OCI-LY7 (cell line): Measurements from ENCODE around the gene CTTNBP2.

Experiments used
- EZH2phosphoT487 ChIP-seq: fragments of 200-600 bp; sonication (generic); IDR thresholded peaks from 2 replicates; pipeline ENCODE4 v1.6.1; 2018; ENCODE audit warnings: low read depth, borderline replicate concordance, mild to moderate bottlenecking, mixed run types, antibody characterized with exemption, low read length, moderate library complexity, mixed read lengths
- TF ChIP-seq, protein P1 (sequence below): fragments of 200-600 bp; sonication (generic); conservative IDR thresholded peaks from 2 replicates; pipeline ENCODE4 v1.5.1; 2014; ENCODE audit warnings: mild to moderate bottlenecking, antibody characterized with exemption, low read length, moderate library complexity, mixed read lengths

DNA sequence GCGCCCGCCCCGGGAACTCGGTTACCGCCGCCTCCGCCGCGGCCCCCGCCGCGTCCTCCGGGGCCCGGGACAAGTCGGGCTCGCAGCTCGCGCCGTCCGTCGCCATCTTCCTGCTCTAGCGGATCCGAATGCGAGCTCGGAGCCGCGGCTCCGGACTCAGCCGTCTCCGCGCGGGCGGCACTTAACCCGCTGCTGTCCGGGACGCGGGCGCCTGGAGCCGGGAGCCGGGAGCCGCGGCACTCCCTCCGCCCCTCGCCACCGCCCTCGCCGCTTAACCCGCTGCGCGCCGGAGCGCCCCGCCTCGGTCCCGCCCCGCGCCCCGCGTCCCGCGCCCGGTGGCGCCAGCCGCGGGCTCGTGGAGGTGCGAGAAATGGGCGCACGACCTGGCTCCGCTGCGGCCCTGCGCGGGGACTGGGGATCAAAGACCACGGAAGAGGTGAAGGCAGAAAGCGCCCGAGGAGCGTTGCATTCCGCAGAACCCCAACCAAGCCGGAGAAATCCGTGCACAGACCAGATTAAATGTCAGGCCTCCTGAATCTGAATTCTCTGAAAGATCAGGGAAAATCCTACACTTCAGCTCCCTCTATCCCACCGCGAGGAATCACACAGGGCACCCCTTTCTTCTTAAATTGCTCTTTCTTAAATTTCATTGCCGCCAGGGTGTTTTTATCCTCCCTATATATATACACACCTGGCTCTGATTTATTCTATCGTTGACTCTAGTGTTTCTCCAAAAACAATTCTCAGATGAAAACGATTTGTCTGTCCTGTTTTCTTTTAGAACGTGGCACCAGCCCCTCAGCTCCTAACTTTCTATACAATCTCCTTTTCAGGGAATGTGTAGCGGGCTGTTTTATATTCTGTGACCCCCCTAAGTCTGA is at the start of gene CTTNBP2:
- TF ChIP-seq, protein P1, sequence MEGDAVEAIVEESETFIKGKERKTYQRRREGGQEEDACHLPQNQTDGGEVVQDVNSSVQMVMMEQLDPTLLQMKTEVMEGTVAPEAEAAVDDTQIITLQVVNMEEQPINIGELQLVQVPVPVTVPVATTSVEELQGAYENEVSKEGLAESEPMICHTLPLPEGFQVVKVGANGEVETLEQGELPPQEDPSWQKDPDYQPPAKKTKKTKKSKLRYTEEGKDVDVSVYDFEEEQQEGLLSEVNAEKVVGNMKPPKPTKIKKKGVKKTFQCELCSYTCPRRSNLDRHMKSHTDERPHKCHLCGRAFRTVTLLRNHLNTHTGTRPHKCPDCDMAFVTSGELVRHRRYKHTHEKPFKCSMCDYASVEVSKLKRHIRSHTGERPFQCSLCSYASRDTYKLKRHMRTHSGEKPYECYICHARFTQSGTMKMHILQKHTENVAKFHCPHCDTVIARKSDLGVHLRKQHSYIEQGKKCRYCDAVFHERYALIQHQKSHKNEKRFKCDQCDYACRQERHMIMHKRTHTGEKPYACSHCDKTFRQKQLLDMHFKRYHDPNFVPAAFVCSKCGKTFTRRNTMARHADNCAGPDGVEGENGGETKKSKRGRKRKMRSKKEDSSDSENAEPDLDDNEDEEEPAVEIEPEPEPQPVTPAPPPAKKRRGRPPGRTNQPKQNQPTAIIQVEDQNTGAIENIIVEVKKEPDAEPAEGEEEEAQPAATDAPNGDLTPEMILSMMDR, result no peak
- no peak for TF ChIP-seq EZH2phosphoT487
